ENCODE data around the gene ZNF750. TPM values are rescaled to one million over a fixed set of nuclear protein-coding genes. Genes with fewer than 3 reads are reported as not detected.

Gene ZNF750
- total and polyA plus RNA-seq, 10 of the 15 experiments (the other 5 are each of a cell fraction or from before 2014, with no cell fraction given), result 0.06 TPM; not detected in 9

- no peak overlapping the region for H3K4me3 ChIP-seq
- ChIA-PET POLR2A (interaction anchor here (0.7 to 1.2 kb wide), 2 partner anchors 9 to 12 kb away, joined by 3 to 6 read pairs; no protein-coding TSS in a partner anchor), RAD21 (ENCODE audit: unreplicated experiment) (no interaction called here), SMC1A (ENCODE audit: uncharacterized antibody, unreplicated experiment) (interaction anchor here (1.4 to 1.6 kb wide), 2 partner anchors 9 to 42 kb away, joined by 3 to 10 read pairs; no protein-coding TSS in a partner anchor), CTCF (interaction anchor here (0.7 to 3.1 kb wide), 4 partner anchors 12 to 314 kb away, joined by 3 to 13 read pairs (median 7); no protein-coding TSS in a partner anchor)
- no peak overlapping the region for H3K9ac ChIP-seq (ENCODE audit: control insufficient read depth, insufficient read depth, low read length)
- peak; percentile 49 for FAIRE-seq
- no peak for ATAC-seq
- H2AFZ ChIP-seq (ENCODE audit: control insufficient read depth, low read depth, low read length), result no peak overlapping the region
- no peaks in the 10 kb centered on the region for H3K9me3 ChIP-seq (replicated peaks; ENCODE audit: control insufficient read depth, insufficient read depth, low read length)
- H3K79me2 ChIP-seq (ENCODE audit: control insufficient read depth, insufficient read depth, low read length), result peaks cover 47% of the 10 kb centered on the region
- in situ Hi-C loops (cut with MboI), result no loop called here
- DNase-seq (ENCODE audit: low read depth, low spot score), result no peak
- BruUV-seq (replicated peaks), result no TSS peak
- WGBS (ENCODE audit: insufficient coverage, insufficient replicate concordance, low lambda C conversion rate, missing lambda C conversion rate), result 89% methylated on average over 33 of the region's 33 CpGs
- intact Hi-C loops (cut with micrococcal nuclease; ENCODE audit: unreplicated experiment), result no loop called here
- peak overlapping the region; percentile 88; the same call in 1 of the 2 replicates for H3K4me2 ChIP-seq (ENCODE audit: control insufficient read depth, insufficient read depth)
- H3K36me3 ChIP-seq (ENCODE audit: control insufficient read depth in 2 of 2, insufficient read depth in 2 of 2, low read length in 1 of 2), result peaks cover 14 to 24% of the 10 kb centered on the region in 2 experiments; a peak in 3 of 4 replicates
- H3K27ac ChIP-seq (ENCODE audit: control insufficient read depth, insufficient read depth), result peak overlapping the region; percentile 91
- no peaks in the 10 kb centered on the region for H3K27me3 ChIP-seq (replicated peaks in 1 of 2; ENCODE audit: control insufficient read depth in 2 of 2, insufficient read depth in 2 of 2, low read length in 1 of 2)
- H4K20me1 ChIP-seq (ENCODE audit: control insufficient read depth, insufficient read depth), result no peaks in the 10 kb centered on the region
- TF ChIP-seq TCF12 (IDR thresholded peaks at IDR 0.05; ENCODE audit: low read depth, low read length), result peak; percentile 85
- no peak for TF ChIP-seq USF2 (IDR thresholded peaks at IDR 0.05; ENCODE audit: borderline replicate concordance, low read depth, low read length)
- peak in 1 of 2 experiments; percentile 44; a peak in 1 of 4 replicates for TF ChIP-seq ETV6 (conservative IDR thresholded peaks at IDR 0.05 in 1 of 2, IDR thresholded peaks at IDR 0.05 in 1 of 2; ENCODE audit: borderline replicate concordance in 1 of 2, low read depth in 1 of 2)
- TF ChIP-seq EED (IDR thresholded peaks at IDR 0.05; ENCODE audit: low read depth), result 0 out of 2 replicates have a peak, but pooled peaks have one; percentile 42
- TF ChIP-seq TCF7 (IDR thresholded peaks at IDR 0.05; ENCODE audit: borderline replicate concordance), result no peak
- peak; percentile 63; the same call in 1 of the 2 replicates for TF ChIP-seq TCF3 (IDR thresholded peaks at IDR 0.05; ENCODE audit: borderline replicate concordance, insufficient read depth, low read depth, low read length)
- peaks cover 51% of the 10 kb centered on the region for H3K4me1 ChIP-seq (ENCODE audit: control insufficient read depth, insufficient read depth, low read length)
These were observed 33.0 kb upstream of the ZNF750 start for GRCh38 chr17:82872591-82873520.
